HG03354 (cell line): ENCODE data around the gene SH3BP2.

ENCODE experiments used
- ATAC-seq: cut with Tn5 transposase; IDR thresholded peaks from one replicate; pipeline ENCODE4 v1.9.1; 2021; ENCODE audit warnings: mild to moderate bottlenecking; ENCODE audit not compliant: unreplicated experiment, poor library complexity, severe bottlenecking

SH3BP2 gene

DNA sequence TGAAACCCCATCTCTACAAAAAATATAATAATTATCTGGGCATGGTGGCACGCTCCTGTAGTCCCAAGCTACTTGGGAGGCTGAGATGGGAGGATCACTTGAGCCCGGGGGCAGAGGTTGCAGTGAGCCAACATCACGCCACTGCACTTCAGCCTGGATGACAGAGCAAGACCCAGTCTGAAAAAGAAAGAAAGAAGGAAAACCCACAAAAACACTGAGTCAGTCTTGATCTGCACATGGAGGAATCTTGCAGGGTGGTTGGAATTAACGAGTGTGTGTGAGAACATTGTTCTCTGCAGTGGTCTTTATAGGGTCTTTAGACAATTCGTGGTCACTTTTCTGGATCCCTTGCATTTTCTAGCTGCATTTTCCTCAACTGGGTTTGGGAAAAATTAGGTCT is 74.0 kb downstream of the SH3BP2 start:
- ATAC-seq, result no peak

DNA sequence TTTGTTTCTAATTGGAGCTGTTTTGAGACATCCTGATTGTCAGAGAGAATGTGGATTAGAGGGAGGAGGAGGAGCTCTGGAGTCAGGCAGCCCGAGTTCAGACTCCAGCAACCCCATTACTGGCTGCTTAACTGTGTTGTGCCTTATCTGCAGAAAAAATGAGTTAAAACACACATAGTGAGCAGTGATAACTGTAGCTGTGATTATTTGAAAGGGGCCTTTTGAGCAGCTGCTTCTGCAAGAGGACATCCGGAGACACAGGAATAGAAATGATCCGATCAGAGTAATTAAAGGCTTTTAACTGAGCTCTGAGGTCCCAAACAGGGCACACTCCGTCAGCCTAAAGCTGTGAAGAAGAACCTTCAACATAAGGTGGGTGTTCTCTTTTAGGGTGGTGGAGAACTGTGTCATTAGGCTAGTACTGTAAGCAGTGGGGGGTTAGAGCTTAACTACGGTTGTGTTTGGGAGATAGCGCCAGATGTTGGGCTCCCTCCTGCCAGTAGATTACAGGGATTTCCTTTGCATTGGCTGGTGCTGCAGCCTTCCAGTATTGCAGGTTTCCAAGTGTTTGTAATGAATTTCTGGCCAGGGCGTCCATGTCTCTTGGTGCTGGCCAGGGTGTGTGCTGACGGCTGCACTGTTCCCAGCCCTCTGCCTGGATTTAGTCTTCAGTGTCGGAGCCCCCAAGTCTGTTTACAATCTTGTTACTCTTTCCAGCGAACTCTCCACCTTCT is 75.0 kb downstream of the SH3BP2 start:
- no peak for ATAC-seq

DNA sequence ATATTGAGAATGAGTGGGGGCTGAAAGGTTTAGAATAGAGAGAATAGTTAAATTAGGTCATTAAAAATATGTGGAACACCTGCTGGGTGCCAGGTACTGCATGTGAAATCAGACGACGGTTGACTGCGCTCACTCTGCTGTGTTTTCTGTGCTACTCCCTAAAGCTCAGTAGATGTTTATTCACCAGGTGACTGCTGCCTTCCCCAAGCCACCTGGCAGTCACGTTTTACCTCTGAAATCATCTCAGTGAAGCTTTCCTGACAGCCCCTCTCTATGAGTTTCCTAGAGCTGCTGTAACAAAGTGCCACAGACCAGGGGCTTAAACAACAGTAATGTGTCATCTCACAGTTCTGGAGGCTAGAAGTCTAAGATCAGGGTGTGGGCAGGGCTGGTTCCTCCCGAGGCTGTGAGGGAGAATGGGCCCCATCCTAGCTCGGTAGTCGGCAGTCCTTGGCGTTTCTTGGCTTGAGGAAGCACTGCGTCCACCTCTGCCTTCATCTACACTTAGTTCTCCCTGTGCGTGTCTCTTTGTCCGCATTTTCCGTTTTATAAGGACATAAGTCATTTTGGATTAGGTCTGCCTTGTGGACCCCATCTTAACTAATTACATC is 76.1 kb downstream of the SH3BP2 start:
- no peak for ATAC-seq

DNA sequence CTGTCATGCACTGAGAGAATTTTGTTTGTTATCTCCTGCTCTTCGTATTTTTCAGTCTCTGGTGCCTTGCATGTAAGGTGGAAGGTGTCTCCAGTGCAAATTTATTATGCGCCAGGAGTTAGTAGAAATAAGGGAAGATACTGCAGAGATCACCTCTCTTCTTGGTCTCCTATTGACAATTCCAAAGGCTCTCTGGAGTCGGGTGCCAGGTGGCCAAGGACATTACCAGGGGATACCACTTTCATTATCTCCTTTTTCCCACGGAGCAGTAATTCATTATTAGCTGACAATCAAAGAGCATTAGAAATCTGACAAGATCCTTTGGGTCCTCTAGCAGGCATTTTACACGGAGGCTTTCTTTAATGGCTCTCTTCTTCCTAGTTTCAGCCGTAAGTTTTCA is 76.8 kb downstream of the SH3BP2 start:
- no peak for ATAC-seq

DNA sequence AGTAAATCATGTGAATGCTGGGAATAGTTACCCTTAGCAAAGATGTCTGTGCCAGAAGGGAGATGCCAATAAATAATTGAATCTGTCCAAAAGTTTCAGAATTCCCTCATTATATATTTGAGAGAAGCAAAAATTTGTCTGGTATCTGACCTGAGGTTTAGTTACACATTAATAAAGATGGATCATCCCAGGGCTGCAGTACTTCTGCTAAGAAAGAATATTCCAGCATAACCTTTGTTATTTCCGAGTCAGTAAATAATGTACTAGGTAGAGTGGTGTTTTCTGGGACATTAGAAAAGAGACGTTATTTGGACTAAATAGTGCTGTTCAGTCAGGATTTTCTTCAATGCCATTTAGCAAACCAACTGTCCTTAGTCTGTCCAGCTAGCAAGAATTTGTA is 77.2 kb downstream of the SH3BP2 start:
- ATAC-seq, result no peak

DNA sequence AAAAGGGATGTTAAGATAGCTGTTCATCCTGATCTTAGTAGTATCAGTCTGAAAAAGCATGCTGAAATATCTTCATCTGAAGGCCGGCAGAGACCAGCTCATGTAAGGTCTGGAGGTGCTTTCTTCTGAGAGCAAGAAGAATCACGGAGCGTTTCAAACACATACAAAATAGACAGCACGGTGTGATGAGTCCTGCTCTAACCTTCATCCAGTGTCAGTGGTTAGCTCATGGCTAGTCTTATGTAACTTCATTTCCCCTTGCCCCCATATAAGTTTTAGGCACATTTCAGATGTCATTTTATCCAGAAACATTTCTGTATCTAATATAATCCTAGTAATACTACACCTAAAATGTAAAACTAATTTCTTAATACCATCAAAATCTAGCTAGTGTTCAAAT is 78.6 kb downstream of the SH3BP2 start:
- ATAC-seq, result no peak

DNA sequence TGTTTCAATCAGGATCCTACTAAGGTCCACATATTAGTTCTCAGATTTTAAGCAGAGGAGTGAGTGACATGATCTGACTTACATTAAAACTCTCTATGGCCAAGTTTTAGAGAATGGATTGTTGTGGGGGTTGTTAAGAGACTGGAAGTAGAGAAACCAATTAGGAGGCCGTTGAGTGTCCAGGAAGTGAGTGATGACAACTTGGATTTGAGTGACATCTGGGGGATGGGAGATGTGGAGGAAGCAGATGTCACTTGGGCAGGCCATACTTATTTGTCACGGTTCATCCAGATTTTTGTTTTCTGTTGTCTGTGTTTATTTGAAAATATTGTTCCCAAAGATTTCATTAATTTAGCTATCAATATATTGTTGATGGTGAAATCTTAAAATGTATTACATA is 79.0 kb downstream of the SH3BP2 start:
- ATAC-seq, result no peak

DNA sequence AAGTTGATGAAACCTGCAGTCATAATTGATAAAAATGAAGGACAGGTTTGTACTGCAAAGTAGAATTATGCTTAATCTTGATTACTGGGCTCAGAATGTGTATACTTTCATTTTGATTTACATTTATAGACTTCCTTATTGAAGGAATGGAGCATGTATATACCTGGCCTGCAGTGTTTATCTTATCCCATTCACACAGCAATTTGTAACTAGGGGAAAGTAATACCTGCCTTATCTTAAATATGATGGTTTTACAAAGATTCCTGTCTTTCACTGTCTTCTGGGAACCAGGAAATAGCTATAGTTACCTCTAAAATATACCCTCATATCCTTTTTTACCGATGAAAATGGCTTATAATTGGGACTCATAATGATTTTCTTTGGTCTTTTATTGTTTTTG is 80.4 kb downstream of the SH3BP2 start:
- ATAC-seq, result no peak

DNA sequence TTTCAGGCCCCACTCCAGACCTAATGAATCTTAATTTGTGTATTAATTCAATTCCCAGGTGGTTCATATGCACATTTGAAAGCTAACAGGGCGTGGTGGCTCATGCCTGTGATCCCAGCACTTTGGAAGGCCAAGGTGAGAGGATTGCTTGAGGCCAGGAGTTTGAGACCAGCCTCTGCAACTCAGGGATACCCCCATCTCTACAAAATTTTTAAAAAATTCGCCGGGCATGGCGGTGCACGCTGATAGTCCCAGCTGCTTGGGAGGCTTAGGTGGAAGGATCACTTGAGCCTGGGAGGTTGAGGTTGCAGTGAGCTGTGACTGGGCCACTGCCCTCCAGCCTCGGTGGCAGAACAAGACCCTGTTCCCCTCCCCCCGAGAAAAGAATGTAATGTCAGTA is 82.0 kb downstream of the SH3BP2 start:
- no peak for ATAC-seq

DNA sequence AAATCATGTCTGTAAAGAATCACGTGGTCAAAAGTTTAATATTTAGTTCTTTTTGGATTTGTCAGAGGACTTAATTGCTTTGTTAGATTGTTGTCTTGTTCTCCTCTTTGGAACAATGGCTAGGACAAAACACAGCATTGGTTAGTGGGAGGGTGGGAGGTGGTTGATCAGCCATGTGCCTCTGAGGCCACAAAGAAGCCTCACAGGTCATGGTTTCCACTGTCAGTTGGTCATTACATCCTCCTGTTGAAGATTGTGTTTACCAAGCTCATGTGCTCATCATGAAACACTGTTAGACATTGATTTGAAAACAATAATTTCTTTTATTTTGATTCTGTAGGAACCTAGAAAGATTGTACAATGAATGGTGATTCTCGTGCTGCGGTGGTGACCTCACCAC is 82.7 kb downstream of the SH3BP2 start:
- no peak for ATAC-seq

DNA sequence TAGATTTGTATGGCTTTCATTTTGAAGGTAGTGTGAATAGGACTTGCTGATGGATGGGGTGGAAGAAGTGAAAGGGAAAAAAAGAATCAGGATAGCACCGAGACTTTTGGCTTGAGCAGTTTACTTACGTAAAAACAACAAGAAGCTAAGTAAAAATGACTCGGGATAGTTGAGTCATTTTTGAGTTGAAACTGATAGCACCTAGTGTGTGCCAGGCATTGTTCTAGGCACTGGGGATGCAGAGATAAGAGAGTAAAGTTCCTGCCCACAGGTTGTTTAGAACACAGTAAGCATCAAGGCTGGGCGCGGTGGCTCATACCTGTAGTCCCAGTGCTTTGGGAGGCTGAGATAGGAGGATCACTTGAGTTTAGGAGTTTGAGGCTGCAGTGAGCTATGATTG is 85.5 kb downstream of the SH3BP2 start:
- no peak for ATAC-seq

DNA sequence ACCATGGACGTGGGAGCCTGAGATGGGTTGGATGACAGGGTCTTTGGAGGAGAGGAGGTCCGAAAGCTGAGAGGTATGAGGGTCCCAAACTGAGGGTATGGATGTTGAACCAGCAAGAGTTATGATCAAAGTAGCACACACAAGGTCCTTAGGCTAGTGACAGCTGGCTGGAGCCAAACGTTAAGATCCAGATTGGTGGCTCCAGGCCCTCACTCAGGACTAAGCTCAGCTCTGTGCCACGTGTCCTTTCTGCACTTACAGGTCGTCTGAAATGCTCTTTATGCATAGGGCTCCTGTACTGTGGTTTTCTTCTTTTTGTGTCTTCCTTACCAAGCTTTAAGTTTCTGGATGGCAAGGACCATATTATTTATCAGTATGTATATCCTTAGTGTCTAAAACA is 86.1 kb downstream of the SH3BP2 start:
- ATAC-seq, result no peak

DNA sequence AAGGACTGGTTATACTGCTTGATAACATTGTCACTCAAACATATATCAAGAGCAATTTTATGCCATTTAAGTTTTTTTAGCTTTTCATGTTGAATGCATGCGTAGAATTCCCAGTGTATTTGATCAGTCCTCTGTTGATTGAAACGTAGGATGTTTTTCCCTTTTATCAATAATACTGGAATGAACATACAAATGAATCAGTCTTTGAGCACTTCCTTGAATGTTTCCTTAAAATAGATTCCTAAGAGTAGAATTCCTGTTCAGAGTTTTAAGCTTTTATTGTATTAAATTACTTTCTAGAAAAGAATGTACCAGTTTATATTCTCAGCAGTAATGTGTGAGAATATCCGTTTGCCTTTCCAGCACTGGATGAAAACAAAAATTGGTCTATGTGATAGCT is 88.5 kb downstream of the SH3BP2 start:
- no peak for ATAC-seq

DNA sequence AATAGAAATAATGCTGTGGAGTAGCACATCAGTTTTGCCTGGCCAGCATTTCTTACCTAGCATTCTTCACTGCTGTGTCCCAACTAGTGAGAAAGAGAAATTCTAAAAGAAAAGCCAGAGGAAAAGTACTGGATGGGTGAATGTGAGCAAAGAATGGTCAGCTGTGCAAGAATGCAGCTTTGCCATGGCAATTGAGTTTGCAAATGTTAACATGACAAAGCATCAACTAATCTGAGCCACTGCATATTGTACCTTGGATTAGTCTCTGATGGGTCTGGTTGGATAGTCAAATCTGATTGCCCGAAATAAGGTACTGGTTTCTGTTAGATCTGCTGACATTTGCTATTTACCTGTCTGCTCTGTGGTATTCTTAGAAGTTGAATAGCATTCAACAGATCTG is 89.5 kb downstream of the SH3BP2 start:
- no peak for ATAC-seq

DNA sequence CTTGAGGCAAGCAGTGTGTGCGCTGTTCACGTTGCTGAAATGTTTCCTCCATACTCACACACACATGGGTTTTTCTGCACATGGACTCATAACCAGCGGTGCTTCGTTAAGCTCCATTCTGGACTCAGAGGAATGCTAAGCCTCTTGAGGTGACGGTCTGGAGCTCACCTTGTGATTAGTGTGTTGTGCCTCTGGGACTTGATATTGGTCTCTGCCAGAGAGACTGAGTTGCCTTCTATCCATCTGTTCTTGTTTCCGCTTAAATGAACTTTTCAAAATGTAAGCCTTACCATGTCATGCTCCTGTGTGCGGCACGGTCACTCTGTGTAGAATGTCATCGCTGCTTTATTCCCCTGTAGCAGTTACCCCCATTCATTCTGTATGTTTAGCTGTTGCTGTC is 93.3 kb downstream of the SH3BP2 start:
- ATAC-seq, result no peak

DNA sequence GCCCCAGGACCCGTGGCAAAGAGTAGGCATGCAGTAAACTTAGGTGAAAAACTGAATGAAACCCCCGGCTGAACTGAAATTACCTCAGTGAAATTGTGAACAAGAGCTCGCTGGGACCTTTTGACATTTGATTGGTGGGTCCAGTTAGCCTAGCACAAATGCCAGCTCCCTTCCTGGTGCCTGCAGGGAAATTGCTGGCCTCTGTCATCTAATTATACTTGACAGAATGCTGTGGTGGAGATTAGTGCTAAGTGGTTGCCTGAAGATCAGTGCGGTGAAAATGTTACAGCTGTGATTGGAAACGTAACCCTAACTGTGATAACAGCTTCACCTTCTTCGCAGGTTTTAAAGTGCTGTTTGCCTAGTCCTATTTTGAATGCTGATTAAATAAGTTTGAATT is 93.7 kb downstream of the SH3BP2 start:
- no peak for ATAC-seq

DNA sequence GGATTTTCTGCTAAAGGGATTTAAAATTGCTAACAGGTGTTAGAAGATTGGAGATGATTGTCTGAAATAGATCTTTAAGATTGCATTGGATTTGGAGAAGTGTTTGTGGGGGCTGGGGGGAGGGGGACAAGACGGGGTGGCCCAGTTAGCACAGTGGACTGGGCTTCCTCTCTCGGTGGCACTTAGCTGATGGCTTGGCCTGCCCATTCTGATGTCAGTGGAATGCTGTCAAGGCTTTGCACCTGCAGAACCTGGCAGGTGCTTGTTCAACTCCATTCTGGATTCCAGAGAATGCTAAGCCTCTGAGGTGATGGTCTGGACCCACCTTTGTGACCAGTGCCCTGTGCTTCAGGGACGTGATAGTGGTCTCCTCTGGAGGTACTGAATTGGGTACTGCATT is 94.5 kb downstream of the SH3BP2 start:
- no peak for ATAC-seq

DNA sequence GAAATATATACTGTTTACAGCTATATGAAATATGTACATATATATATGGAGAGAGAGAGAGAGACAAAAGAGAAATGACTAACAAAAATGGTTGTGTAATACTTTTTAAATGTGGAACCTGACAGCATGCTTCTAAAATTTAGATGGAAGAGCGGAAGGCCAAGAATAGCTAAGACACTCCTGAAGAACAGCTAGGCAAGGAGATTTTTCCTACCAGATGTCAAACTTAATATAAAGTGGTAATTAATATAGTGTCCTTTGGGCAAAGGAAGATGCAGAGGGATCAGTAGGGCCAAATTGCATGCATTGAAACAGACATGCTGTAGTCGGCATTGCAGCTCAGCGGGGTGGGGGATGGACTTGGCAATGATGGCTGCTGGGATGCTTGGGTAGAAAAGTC is 96.0 kb downstream of the SH3BP2 start:
- ATAC-seq, result no peak
